Gastrocnemius medialis (tissue), 4 donors: ENCODE data around the gene ASTN1.

Source experiments
- POLR2A ChIP-seq, 2 donors: fragments of 450-650 bp; IDR thresholded peaks; one replicate each; pipeline ENCODE4 v1.6.1; 2017; ENCODE audit warnings: antibody characterized with exemption in 2 of 2, mild to moderate bottlenecking in 2 of 2, moderate library complexity in 2 of 2
- TF ChIP-seq, protein P1 (sequence below), 5 experiments: fragments of 450-650 bp in 3 of 5; fragments of 200-600 bp in 2 of 5; sonication (generic) in 2 of 5; IDR thresholded peaks in 4 of 5; conservative IDR thresholded peaks in 1 of 5; 1 replicate in 4 of 5; 2 replicates in 1 of 5; pipeline ENCODE4 v1.5.1; 2016 to 2019; ENCODE audit warnings: antibody characterized with exemption in 5 of 5, mild to moderate bottlenecking in 3 of 5, moderate library complexity in 3 of 5

DNA sequence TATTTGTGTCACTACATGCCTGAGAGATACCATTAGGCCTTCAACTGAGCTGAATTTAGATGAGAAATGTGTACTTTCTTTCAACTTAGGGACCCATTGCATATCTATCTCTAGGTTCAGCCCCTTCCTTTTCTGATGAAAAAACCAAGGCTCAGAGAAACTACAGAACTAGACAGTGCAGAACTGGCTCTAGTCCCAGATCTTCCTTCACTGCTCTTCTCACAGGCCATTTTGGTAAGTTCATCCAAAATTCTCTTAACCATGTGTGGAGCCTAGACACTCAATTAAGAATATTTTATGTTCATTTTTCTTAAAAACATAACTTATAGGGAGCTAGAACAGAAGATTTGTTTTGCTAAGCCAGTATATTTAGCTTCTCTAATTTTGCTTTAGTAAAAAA is 128.9 kb downstream of the ASTN1 start:
- TF ChIP-seq, protein P1, sequence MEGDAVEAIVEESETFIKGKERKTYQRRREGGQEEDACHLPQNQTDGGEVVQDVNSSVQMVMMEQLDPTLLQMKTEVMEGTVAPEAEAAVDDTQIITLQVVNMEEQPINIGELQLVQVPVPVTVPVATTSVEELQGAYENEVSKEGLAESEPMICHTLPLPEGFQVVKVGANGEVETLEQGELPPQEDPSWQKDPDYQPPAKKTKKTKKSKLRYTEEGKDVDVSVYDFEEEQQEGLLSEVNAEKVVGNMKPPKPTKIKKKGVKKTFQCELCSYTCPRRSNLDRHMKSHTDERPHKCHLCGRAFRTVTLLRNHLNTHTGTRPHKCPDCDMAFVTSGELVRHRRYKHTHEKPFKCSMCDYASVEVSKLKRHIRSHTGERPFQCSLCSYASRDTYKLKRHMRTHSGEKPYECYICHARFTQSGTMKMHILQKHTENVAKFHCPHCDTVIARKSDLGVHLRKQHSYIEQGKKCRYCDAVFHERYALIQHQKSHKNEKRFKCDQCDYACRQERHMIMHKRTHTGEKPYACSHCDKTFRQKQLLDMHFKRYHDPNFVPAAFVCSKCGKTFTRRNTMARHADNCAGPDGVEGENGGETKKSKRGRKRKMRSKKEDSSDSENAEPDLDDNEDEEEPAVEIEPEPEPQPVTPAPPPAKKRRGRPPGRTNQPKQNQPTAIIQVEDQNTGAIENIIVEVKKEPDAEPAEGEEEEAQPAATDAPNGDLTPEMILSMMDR (IDR thresholded peaks at IDR 0.05 in 4 of 5, conservative IDR thresholded peaks at IDR 0.05 in 1 of 5) = no peak
- no peak for TF ChIP-seq POLR2A (IDR thresholded peaks at IDR 0.05)
